Measurements from ENCODE around the gene PLAGL1. TPM values are rescaled to one million over a fixed set of nuclear protein-coding genes. Genes with fewer than 3 reads are reported as not detected.

The PLAGL1 gene
- total RNA-seq, 1 donor from 2014 or later = 44.7 TPM

DNA sequence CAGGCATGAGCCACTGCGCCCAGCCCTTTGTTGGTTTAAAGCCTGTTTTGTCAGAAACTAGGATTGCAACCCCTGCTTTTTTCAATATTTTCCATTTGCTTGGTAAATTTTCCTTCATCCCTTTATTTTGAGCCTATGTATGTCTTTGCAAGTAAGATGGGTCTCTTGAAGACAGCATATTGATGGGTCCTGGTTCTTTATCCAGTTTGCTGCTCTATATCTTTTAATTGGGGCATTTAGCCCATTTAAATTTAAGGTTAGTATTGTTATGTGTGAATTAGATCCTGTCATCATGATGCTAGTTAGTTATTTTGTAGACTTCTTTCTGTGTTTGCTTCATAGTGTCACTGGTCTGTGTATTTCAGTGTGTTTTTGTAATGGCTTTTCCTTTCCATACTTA lies 97.0 kb downstream of the PLAGL1 start:
- ATAC-seq = no peak
- Histone ChIP-seq H3K36me3 (no peaks in the 10 kb centered on the region), H3K27ac (no peak overlapping the region), H3K4me1 (no peaks in the 10 kb centered on the region), H3K4me3 (no peak overlapping the region), H3K9me3 (peaks cover 6% of the 10 kb centered on the region), H3K27me3 (ENCODE audit: low read depth) (no peaks in the 10 kb centered on the region)
- intact Hi-C loops (cut with DNase I) = no loop called here
- DNase-seq = no peak
- TF ChIP-seq, protein P1, sequence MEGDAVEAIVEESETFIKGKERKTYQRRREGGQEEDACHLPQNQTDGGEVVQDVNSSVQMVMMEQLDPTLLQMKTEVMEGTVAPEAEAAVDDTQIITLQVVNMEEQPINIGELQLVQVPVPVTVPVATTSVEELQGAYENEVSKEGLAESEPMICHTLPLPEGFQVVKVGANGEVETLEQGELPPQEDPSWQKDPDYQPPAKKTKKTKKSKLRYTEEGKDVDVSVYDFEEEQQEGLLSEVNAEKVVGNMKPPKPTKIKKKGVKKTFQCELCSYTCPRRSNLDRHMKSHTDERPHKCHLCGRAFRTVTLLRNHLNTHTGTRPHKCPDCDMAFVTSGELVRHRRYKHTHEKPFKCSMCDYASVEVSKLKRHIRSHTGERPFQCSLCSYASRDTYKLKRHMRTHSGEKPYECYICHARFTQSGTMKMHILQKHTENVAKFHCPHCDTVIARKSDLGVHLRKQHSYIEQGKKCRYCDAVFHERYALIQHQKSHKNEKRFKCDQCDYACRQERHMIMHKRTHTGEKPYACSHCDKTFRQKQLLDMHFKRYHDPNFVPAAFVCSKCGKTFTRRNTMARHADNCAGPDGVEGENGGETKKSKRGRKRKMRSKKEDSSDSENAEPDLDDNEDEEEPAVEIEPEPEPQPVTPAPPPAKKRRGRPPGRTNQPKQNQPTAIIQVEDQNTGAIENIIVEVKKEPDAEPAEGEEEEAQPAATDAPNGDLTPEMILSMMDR (IDR thresholded peaks at IDR 0.05) = no peak

DNA sequence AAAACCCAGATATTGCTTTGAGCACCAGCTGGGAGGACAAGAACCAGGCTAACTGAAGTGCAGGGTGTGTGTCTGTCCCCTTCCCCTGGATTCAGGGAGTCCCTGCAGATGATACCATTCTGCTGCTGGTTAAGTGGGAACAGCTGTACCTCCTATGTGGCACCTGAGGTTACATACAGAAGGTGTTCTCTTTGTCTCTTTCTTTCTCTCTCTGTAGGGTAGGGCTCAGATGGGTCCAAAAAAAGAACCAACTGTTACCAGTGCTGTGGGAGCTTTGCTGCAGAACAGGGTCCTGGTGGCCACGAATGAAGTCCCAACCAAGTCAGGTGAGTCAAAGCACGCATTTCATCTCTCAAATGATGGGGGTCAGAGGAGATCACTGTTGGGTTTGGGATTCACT lies 105.2 kb downstream of the PLAGL1 start:
- no peak for DNase-seq

DNA sequence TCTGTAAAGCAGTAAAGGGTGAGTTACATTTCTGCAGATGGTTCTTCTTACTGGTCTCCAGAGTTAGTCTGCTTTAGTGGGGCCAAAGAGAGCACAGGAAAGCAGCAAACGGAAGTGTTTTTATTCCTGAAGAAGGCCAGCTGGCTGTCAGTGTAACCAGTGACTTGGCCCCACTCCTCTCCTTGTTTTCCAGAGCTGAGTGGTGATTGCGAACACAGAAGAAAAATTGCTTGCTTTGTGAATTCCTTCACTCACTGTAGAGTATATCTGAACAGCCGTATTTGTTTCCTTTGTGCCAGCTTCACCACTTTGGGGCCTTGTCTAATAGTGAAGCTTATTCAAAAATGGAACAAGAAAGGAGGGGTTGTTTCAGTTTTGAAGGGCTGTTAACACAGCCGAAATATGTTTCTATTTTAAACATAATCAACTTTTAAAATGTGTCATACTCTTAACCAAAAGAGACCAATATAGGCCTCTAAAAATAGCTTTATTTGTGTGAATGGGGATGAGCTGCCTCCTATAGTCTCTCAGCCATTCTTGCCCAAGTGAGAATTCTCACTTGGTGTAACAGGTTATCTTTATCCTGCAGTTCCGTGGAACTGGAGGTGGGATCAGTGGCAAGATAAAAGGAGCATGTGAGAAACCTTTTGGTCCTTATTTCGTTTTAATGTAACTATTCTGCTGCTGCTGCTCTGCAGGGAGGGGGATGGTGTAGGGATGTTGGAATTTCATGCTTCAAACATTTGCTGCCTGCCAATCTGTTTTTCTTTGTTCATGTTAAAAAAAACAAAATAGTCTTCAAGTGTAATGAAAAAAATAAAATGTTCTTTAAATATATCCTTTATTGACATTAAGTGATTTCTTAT lies 105.9 kb downstream of the PLAGL1 start:
- no peaks in the 10 kb centered on the region for H3K9me3 ChIP-seq
- H3K27me3 ChIP-seq (ENCODE audit: low read depth) = no peaks in the 10 kb centered on the region
- peak overlapping the region; percentile 54 for H3K27ac ChIP-seq
- ATAC-seq (peak; percentile 69 to 72), DNase-seq (no peak)
- H3K36me3 ChIP-seq = no peaks in the 10 kb centered on the region
- intact Hi-C loops (cut with DNase I) = no loop called here
- H3K4me3 ChIP-seq = no peak overlapping the region
- TF ChIP-seq, protein P1 (IDR thresholded peaks at IDR 0.05) = no peak
- peaks cover 7% of the 10 kb centered on the region for H3K4me1 ChIP-seq

More for the DNA sequence above, 105.2 kb downstream of the PLAGL1 start:
- no peak overlapping the region for H3K27ac ChIP-seq
- H3K36me3 ChIP-seq = no peaks in the 10 kb centered on the region
- H3K4me3 ChIP-seq = no peak overlapping the region
- H3K9me3 ChIP-seq = no peaks in the 10 kb centered on the region
- intact Hi-C loops (cut with DNase I) = no loop called here
- no peaks in the 10 kb centered on the region for H3K27me3 ChIP-seq (ENCODE audit: low read depth)
- TF ChIP-seq, protein P1 (IDR thresholded peaks at IDR 0.05) = no peak
- H3K4me1 ChIP-seq = peaks cover 7% of the 10 kb centered on the region
- ATAC-seq = no peak

DNA sequence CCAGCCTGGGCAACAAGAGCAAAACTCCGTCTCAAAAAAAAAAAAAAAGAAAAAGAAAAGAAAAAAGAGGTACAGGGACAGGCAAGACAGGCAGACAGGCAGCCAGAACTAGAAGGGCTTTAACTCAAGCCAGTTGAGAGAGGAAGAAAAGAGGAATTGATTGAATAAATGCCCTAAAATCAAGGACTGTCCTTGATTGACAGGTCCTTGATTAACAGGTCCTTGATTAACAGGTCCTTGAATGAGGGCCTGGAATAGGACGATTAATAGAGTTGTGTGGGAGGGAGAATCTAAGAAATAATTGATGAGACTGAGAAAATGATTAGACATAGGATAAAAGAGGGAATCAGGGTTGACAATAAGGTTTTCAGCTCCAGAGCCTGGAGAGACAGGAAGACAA lies 107.7 kb downstream of the PLAGL1 start:
- TF ChIP-seq, protein P1 (IDR thresholded peaks at IDR 0.05) = no peak
- Histone ChIP-seq H3K4me3 (no peak overlapping the region), H3K4me1 (peaks cover 14% of the 10 kb centered on the region), H3K9me3 (no peaks in the 10 kb centered on the region), H3K27me3 (ENCODE audit: low read depth) (no peaks in the 10 kb centered on the region), H3K36me3 (no peaks in the 10 kb centered on the region), H3K27ac (no peak overlapping the region)
- ATAC-seq = no peak
- intact Hi-C loops (cut with DNase I) = no loop called here
- DNase-seq = no peak

DNA sequence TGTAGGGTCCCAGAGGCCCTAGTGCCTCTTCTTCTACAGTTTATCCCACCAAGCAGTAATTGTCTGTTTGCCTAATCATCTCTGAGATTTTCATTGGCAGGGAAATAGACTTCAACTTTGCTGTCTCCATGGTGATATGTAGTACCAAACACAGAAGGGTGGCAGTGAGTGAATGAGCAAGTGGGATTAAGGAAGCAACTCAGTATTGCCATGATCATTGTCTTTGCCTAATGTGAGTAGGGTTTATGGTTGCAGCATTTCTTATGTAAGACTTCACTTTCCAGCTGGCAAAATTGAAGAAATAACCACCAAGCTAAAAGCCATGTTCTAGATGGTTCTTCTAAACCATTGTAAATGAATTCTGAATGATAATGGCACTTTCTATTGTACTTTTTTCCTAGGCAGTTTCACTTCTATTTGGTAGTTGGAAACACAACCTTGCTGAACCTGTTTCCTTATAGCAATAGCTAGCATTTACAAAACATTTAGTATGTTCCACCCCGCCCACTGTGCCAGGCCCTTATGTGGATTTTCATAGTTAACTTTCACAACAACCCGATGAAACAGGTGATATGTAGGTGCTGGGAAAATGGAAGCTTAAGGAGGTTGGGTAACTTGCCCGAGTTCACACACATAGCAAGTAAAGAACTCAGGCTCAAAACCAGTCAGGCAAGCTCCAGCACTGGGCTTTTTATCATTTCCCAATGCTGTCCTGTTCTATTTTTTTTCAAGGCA lies 111.8 kb downstream of the PLAGL1 start:
- intact Hi-C loops (cut with DNase I) = no loop called here
- DNase-seq (peak; percentile 68), ATAC-seq (peak; percentile 82 to 85)
- H3K36me3 ChIP-seq = no peaks in the 10 kb centered on the region
- H3K4me3 ChIP-seq = no peak overlapping the region
- H3K9me3 ChIP-seq = no peaks in the 10 kb centered on the region
- H3K27me3 ChIP-seq (ENCODE audit: low read depth) = no peaks in the 10 kb centered on the region
- TF ChIP-seq, protein P1 (IDR thresholded peaks at IDR 0.05) = no peak
- peak overlapping the region; percentile 41 for H3K27ac ChIP-seq
- H3K4me1 ChIP-seq = peaks cover 7% of the 10 kb centered on the region

Data from lower lobe of right lung (tissue), 2 donors.